ENCODE results near the gene MTARC2. TPM values are rescaled to one million over a fixed set of nuclear protein-coding genes. Genes with fewer than 3 reads are reported as not detected.

Gene MTARC2
- polyA plus RNA-seq, 1 experiment, result 2.9 TPM

DNA sequence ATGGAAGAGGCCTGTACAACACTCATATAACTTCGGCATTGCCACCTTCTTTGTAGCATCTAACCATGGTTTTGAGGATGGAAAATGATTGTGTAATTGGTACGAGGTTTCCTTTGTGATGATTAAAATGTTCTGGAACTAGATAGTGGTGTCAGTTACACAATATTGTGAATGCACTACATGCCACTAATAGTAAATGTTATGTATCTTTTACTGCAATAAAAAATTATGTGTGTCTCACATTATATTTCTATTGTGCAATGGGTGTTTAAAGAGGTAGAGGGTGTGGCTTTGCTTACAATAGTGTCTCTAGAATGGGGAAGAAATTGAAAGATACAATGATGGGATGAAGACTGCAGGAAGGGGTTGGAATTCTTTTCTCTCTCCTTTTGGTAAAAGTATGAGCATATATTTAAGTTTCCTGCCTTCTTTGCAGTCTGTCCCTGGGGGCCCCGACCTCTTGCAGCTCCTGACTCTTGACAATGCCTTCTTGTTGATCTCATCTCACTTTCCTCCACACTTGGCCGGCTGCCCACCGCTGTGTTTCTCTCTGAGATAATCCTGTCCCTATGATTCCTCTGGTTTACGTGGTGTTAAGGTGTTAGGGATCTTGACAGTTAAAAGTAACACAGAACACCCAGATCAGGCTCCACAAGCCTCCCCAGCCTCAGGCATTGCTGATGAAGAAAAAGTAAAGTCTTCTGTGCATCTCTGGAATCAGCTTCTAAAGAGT lies 77.9 kb downstream of the MTARC2 start:
- CTCF ChIA-PET, result interaction anchor here (0.7 kb wide), 1 partner anchor 22 kb away, joined by 3 read pairs; no protein-coding TSS in a partner anchor
- no peak for DNase-seq (ENCODE audit: low read depth, low spot score)
- no peak overlapping the region for H3K27ac ChIP-seq (ENCODE audit: low read depth, low read length)

DNA sequence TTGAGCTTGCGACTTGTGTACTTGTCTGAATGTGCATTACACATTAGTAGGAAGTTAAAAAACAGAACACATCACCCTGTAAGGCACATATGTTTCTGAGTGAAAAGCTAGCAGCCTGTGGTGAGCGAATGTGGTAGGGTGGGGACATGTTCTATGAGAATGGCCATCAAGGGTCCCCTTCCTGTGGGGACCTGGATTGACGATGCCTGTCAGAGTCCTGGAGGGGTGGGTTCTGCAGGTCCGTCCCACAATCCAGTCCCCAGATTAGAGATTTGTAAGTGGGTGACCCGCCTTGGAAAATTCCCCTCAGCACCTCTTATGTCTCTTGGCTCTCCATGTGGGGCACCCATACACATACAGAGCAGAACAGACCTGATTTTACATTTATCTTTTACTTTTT lies 78.6 kb downstream of the MTARC2 start:
- Histone ChIP-seq H3K9me3 (ENCODE audit: control insufficient read depth, insufficient read depth, low read length) (no peaks in the 10 kb centered on the region), H3K27ac (ENCODE audit: low read depth, low read length) (peak overlapping the region; percentile 4), H3K27me3 (ENCODE audit: control insufficient read depth, insufficient read depth, low read length) (no peaks in the 10 kb centered on the region), H3K4me3 (ENCODE audit: low read depth, low read length) (no peak overlapping the region)
- no peak for DNase-seq (ENCODE audit: low read depth, low spot score)
- POLR2A ChIA-PET, result no interaction called here
- CTCF ChIA-PET, result no interaction called here
- TF ChIP-seq, protein P1, sequence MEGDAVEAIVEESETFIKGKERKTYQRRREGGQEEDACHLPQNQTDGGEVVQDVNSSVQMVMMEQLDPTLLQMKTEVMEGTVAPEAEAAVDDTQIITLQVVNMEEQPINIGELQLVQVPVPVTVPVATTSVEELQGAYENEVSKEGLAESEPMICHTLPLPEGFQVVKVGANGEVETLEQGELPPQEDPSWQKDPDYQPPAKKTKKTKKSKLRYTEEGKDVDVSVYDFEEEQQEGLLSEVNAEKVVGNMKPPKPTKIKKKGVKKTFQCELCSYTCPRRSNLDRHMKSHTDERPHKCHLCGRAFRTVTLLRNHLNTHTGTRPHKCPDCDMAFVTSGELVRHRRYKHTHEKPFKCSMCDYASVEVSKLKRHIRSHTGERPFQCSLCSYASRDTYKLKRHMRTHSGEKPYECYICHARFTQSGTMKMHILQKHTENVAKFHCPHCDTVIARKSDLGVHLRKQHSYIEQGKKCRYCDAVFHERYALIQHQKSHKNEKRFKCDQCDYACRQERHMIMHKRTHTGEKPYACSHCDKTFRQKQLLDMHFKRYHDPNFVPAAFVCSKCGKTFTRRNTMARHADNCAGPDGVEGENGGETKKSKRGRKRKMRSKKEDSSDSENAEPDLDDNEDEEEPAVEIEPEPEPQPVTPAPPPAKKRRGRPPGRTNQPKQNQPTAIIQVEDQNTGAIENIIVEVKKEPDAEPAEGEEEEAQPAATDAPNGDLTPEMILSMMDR (IDR thresholded peaks at IDR 0.05; ENCODE audit: low read depth, low read length), result no peak

More for the DNA sequence above, 77.9 kb downstream of the MTARC2 start:
- TF ChIP-seq, protein P1 (IDR thresholded peaks at IDR 0.05; ENCODE audit: low read depth, low read length), result no peak
- Histone ChIP-seq H3K9me3 (ENCODE audit: control insufficient read depth, insufficient read depth, low read length) (no peaks in the 10 kb centered on the region), H3K27me3 (ENCODE audit: control insufficient read depth, insufficient read depth, low read length) (no peaks in the 10 kb centered on the region), H3K4me3 (ENCODE audit: low read depth, low read length) (no peak overlapping the region)
- POLR2A ChIA-PET, result no interaction called here

DNA sequence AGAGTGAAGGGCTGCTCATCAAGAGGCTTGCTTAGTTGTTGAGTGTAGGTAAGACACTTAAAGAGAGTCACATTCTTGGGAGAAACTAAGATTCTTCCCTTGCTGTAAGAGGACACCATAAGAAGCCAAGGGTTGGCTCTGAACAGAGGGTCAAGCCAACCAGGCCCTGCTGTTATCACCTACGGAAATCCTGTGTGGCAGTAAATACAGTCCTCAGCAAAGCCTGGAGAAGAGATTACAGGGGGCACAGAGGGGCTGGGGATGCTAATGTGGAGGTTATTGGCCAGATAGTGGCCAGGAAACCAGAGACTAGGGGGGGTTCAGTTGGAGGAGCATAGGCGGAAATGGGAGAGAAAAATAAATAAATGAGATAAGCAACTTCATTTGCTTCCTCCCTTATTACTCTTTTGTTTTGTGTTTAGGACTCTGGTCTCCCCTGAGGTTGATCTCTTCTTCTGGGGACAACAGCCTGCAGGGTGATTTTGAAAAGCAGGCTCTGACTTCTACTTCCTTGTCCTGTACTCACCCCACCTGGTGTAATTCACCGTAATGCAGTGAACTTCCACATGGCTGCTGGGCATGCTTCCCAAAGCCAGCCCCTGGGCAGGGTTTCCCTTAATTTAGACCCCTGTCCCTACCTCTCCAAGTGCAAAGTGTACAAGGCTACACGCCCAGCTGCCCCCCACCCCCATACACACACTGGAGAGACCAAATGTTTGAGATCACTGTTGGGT lies 79.5 kb downstream of the MTARC2 start:
- TF ChIP-seq, protein P1 (IDR thresholded peaks at IDR 0.05; ENCODE audit: low read depth, low read length), result no peak
- CTCF ChIA-PET, result no interaction called here
- DNase-seq (ENCODE audit: low read depth, low spot score), result no peak
- Histone ChIP-seq H3K27ac (ENCODE audit: low read depth, low read length) (no peak overlapping the region), H3K27me3 (ENCODE audit: control insufficient read depth, insufficient read depth, low read length) (no peaks in the 10 kb centered on the region), H3K9me3 (ENCODE audit: control insufficient read depth, insufficient read depth, low read length) (no peaks in the 10 kb centered on the region), H3K4me3 (ENCODE audit: low read depth, low read length) (no peak overlapping the region)
- POLR2A ChIA-PET, result interaction anchor here (2.1 kb wide), 1 partner anchor 9 kb away, joined by 8 read pairs; no protein-coding TSS in a partner anchor

DNA sequence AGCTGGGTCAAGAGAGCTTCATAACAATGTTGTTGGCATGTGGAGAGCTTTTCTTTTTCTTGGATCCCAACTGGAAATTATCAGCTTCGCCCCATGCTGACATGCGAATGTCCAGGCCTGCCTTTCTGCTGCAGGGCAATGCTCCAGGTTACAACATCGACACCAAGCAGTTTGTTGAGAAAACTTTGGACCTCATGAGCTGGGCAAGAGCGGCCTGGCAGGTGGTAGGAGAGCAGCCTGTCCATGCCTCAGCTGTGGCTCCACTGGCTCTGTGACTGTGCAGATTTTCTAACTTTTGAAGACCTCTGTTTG lies 80.0 kb downstream of the MTARC2 start:
- TF ChIP-seq, protein P1 (IDR thresholded peaks at IDR 0.05; ENCODE audit: low read depth, low read length), result no peak
- Histone ChIP-seq H3K27ac (ENCODE audit: low read depth, low read length) (no peak overlapping the region), H3K27me3 (ENCODE audit: control insufficient read depth, insufficient read depth, low read length) (no peaks in the 10 kb centered on the region), H3K9me3 (ENCODE audit: control insufficient read depth, insufficient read depth, low read length) (no peaks in the 10 kb centered on the region), H3K4me3 (ENCODE audit: low read depth, low read length) (no peak overlapping the region)
- CTCF ChIA-PET, result interaction anchor here (1.6 to 2.0 kb wide), 2 partner anchors 18 to 25 kb away, joined by 5 to 7 read pairs; no protein-coding TSS in a partner anchor
- POLR2A ChIA-PET, result interaction anchor here (2.1 kb wide), 1 partner anchor 9 kb away, joined by 8 read pairs; no protein-coding TSS in a partner anchor
- no peak for DNase-seq (ENCODE audit: low read depth, low spot score)

Data from AG04450 (cell line).